Muscle of arm (tissue), 12 donors: ENCODE measurements around the gene RCAN1. TPM values are rescaled to one million over a fixed set of nuclear protein-coding genes. Genes with fewer than 3 reads are reported as not detected.
"Not testable (repeated sequence)": the region's sequence is repeated elsewhere in the genome, so short reads cannot be mapped to it uniquely, and the experiment has no call there.

Experiments
- DNase-seq: peaks from one replicate; pipeline ENCODE4 v3.0.0-alpha.2; 2013
- polyA plus RNA-seq, 12 donors: library from polyadenylated mRNA; unstranded; fragments of 120-200 nt; gene quantifications; one replicate each; pipeline ENCODE4 v1.2.1, GENCODE V29; 2013; ENCODE audit not compliant: insufficient read length in 12 of 12

The RCAN1 gene
- polyA plus RNA-seq, 12 donors = 17.6 to 76.2 (median 29.1) TPM; not detected in 1

DNA sequence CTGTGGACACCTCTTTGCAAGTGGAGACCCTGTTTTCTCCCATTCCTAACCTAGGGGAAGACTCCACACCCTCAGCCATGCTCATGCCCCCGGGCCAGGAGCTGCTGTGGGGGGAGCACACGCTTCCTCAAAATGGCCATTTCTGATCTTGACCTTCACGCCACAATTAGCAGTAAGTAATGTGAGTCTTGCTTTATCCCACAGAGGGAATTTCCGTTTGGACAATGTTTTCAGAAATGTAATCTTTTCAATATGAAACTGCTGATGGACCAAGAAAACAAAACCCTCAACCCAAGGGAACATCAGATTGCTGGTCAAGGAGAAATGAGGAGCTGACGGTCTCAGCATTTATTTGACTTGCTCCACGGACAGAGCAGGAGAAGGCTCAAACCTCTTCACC lies 94.6 kb downstream of the RCAN1 start:
- no peak for DNase-seq

DNA sequence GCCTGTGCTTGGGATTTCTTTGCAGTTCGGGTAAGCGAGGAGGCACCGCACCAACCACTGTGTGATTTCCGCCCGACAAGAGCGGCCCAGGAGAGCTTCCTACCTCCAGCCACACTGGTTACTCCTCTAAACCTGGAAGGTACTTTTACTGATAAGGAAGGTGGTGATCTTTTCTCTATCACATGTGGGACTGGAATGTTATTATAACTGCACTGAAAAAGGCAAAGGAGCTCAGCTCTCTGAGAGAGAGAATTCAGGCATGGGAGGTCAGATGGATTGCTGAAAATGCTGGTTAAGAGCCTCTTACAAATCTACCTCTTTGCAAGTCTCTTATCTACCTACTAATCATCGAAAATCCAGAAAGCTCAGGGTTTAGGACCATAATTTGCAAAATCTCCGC lies 95.2 kb downstream of the RCAN1 start:
- DNase-seq = no peak

DNA sequence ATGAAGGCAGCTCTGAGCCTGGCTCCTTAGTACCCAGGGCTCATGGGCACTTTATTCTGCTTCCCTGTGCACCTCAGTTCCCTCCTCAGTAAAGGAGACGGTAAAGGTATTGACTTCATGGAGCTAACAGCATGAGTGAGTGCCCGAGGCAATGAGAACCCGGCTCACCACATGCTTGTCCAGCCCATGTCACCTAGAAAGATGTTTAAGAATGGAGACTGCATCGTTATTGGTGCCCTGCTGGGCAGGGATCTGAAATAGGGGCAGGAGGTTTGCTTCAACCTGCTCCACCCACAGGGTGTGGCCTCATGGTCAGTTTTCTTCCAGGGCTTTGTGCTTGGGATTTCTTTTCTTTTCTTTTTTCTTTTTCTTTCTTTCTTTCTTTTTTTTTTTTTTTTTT lies 95.9 kb downstream of the RCAN1 start:
- DNase-seq = no peak

DNA sequence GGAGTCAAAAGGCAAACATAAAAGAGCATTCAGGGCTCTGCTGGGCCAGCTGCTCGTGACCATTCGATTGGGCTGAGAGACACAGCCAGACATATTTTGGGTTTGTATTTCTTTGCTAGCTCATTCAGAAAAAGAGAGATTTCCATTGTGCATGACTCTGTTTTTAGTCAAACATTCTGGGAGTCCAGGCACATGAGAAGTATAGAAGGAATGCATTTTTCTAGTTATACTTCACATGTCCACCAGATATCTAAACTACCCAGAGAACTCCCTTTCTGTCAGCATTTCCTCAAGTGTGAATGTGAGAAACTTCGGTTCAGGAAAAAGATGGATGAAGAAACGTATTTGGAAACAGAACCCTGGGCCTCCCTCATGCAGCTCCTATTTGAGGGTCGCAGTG lies 96.6 kb downstream of the RCAN1 start:
- no peak for DNase-seq

DNA sequence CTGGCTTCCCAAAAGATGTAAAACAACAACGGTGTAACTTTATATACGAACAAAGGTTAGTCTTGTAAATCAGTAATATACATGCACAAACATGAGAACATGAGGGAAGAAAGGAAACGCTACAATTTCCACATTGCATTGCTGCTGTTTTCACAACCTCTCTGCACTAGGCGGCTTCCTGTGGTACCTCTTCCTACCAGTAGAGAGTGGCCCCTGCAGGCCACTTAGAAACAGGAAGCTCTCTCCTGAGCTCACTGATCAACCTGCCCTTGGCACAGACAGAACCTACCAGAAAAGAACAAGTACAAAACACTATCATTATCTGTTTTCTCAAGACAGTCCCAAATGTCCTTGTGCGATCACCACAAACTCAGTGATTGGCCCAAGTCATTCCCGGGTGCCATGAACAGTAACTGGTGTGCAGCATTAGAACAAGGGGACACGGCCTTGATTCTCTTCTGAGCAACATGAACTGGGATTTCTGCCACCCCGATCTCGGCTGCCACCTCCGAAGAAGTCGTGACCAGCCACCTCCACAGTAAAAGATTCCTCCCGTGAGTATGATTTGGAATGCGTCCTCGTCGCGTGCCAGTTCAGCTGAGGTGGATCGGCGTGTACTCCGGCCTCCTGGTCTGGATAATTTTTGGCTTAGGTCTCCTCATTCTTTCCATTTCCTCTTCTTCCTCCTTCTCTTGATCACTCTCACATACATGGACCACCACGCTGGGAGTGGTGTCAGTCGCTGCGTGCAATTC lies 97.2 kb downstream of the RCAN1 start:
- no peak for DNase-seq

DNA sequence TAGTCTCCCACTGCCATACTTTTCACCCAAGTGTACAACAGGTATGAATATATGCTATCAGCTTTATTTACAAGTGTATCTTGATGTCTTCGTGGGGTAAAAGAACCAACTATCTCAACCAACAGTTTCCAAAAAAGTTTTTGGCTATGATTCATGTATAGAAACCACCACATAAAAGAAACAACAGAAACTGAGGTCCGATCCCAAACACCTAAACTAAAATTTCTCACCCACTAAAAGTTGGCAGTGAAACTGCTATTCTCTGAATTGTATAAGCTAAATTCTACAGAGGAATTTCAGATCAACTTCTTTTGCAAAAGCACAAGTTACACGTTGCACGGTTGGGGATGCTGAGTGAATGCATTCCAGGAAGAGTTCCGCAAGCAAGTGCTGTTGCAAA lies 97.9 kb downstream of the RCAN1 start:
- DNase-seq = no peak

DNA sequence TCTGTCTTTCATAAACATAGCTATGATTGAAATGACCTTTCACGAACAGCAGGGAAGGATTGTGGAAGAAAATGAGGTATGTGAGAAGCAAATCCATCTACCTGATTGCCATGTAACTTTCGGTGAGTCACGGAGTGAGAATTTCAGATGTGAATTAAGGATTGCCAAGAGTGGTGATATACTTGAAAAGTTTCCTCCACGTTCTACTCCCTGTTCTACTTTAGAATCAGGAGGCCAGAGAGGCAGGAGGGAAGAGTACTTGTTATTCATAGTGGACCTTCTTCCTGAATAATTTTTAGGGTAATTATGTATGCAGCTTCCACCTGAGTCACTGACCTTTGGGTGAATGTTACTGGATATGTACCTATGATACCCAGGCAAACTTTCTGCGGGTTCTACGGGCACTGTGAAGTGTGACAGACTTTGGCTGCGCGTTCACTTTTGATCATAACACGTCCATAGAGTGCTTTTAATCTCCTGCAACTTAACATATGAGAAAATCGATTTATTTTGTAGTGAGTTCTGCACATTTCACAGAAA lies 100.3 kb downstream of the RCAN1 start:
- no peak for DNase-seq

DNA sequence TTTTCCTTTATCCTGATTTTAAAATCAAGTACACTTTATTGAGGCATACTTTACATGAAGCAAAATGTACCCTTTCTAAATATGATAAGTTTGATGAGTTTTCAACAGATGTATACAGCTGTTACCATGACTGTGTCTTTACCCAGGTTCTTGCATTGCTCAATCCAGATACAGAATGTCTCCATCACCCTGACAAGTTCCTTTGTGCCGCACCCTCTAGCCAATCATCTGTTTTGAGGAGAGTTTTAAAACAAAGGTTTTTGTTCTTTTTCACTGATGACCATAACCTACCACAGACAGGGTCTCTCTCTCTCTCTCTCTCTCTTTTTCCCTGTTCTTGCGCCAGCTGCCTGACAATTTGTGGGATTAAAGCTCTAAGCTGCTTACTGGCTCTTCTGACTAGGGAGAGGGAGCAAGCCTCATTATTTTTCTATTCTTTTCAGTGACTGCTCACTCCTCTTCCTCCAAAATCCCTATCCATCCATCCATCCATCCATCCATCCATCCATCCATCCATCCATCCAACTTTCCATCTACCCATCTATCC lies 101.7 kb downstream of the RCAN1 start:
- DNase-seq = no peak

DNA sequence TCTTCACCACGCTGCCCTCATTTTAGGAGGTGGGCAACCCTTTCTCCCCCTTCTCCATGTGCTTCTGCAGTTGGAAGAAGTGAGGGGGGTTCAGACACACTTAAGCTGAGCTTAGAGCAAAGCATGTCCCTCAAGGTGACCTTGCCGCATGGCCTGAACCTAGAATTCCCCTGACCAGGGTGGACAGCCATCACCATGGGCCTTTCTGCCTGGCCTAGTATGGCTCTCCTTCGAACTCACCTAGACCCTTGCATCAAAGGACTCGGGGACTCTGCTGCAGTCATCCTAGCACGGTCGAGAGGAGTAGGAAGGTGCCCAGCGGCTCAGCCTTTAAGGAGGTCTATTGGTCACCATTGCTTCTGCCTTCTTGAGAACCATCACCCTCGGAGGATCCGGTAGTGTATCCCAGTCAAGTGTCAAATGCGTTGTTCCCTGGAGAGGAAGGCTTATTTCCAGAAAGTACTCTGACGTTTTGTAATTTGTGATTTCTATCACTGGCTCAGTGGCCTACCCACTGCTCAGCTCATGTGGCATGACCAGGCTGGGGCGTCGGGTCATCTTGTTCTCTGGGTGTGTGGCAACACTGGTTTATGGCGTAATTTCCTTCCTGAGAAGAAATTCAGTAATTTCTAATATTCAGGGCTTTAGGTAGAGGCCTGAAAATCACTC lies 103.0 kb downstream of the RCAN1 start, which contains the start of gene KCNE1:
Gene KCNE1, minus strand, starts transcription at position 424 of the 669 bp plus-strand sequence. CDS start 62,576 bp downstream, outside the sequence.
- no peak for DNase-seq

DNA sequence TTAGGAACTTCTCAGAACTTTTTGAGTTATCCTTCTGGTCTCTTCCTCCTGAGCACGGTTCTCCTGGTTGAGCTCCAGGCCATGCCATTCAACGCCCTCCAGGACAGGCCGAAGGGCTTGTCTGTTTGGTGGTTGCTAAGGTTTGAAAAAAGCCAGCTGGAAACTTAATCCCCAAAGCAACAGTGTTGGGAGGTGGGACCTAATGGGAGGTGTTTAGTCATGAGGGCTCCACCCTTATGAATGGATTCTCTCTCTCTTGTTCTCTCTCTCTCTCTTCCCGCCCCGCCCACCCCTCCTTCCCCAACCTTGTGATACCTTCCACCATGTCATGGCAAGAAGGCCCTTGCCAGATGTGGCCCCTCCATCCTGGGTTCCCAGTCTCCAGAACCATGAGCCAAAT lies 103.7 kb downstream of the RCAN1 start:
- no peak for DNase-seq

DNA sequence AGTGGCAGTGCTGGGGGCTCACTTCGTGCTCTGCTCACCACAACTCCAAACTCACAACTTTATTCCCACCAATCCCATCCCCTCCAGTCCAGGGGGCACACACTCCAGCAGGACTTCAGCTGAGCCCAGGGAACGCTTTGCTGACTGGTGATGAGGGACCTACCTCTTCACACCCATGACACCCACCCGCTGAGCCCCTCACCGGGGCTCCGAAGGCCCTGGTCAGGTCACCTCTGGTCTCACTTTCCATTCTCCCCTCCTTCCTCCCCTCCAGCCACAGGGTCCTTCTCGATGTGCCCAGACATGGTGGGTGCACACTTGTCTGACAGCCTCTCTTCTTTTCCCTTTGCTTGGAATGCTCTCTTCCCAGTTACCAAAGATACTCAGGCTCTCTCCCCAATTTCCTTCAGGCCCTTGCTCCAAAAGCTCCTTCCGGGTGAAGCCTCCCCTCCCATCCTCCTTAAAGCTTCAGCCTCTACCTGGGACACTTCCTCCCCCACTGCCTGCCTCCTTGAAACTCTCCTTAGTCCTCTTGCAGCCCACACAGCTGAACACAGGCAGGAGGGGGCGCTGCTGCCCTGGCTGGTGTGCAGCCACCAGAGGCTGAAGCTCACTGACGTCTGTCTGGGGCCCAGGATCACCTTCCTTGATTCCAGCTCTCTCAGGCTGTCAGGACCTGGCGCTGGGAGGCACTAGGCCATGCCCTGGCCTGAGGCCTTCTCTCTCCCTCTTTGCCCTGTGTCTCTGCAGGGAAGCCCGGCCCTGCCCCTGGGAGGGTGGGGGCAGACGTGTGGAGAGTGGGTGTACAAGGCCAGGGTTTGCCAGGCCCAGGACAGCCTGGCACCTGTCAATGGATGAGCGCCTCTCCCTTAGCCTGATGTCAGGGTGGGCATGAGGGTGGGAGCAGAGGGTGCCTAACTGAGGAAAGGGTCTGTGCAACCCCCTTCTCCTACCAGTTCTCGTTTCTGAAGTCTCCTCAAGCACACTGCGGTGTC lies 104.5 kb downstream of the RCAN1 start:
- DNase-seq = peak; percentile 31

DNA sequence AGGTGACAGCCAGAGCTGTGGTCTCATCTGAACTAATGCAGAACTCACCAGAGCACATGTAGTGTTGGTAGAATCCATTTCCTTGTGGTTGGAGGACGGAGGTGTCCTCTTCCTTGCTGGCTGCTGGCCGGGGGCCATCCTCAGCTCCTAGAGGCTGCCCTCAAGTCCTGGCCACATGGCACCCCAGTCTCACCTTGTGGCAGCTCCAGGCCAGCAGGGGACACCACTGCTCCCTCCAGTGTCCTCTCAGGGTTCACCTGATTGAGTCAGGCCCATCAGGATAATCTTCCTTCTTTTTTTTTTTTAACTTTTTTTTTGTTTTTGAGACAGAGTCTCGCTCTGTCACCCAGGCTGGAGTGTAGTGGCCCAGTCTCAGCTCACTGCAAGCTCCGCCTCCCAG lies 105.8 kb downstream of the RCAN1 start:
- DNase-seq = no peak

DNA sequence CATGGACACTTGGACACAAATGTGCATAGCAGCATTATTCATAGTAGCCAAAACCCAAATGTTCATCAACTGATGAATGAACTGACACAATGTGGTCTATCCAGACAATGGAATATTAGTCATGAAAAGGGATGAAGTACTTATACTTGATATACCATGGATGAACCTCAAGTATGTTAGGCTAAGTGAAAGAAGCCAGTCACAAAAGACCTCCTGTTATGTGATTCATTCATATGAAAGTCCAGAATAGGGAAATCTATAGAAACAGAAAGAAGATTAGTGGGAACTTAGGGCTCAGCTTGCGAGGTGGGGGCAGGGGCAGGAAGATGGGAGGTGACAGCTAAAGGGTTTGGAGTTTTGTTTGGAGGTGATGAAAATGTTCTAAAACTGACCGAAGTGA lies 110.3 kb downstream of the RCAN1 start:
- DNase-seq = no peak

DNA sequence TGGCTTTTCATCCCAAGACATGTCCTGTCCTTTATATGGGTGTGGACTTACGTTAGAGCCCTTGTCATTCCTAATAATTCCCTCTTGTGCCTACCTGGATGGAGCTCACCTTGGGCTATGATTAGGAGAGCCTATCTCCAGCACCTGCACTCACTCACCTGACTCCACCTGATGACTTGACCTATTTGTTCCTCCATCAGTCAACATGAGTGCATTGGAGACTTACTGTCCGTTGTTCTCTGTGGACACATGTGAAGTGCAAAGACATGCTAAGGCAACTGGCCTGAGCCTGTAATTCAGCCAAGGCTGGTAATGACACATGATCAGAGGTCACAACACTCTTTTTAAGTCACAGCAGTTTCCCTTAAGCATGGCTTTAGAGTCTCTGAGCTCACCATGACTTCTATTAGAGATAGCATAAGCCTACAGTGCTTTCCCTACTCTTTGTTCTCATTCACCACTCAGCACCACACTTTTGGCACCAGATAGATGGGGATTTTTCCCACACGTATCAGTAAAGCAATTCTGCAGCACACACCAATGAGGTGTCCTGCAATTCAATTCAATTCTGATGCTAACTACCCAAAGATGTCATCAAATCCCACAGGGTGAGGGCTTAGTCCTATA lies 112.3 kb downstream of the RCAN1 start:
- no peak for DNase-seq

DNA sequence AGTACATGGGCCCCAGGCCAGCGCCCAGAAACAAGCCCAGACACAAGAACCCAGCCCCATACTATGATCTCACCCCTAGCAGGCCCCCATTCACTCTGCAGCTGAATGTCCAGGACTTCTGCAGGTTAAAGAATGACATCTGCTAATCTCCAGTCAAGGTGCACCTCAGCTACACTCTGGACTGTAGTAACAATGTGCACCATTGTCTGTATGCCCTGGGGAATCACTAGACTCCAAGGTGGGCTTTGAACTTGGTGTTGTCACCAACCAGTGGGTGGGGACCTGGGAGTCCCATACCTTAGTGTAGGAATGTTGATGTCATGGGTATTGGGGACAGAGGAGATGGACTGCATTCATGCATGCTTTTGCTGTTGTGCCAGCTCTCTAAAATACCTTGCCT lies 113.2 kb downstream of the RCAN1 start:
- DNase-seq = no peak

DNA sequence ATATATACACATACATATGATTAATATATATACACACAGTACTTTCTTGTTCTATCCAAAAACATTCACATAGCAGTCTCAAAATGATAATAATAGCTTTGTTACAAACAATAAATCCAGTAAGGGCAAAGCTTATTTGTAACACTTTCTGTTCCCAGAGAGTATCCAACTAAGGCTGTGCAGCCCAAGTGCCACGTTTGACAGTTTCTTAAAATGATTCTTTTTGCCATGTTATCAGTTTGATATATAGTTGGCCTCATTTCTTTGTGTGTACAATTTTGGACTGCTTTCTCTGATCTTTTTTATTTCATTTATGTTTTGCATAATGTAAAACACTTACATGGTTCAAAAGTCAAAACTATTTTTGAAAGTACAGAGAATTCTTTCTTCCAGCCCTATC lies 114.7 kb downstream of the RCAN1 start:
- no peak for DNase-seq

DNA sequence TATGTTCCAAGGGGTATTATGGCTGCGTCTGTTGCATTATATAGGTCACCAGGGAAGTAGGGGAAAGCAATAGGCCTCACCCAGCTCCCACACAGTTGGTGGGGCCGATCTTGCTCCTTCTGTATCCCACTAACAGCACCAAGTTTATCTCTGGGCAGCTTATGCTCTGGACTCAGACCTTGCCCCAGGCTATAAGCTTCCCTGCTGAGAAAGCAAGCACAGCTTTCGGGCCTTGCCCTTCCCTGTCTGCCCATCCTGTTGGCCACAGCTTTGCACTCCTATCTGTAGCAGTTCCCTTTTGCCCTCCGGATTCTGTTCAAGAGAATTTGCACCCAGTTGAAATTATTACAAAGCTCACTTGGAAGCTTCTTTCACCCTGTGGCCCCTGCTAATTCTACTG lies 115.8 kb downstream of the RCAN1 start:
- no peak for DNase-seq

DNA sequence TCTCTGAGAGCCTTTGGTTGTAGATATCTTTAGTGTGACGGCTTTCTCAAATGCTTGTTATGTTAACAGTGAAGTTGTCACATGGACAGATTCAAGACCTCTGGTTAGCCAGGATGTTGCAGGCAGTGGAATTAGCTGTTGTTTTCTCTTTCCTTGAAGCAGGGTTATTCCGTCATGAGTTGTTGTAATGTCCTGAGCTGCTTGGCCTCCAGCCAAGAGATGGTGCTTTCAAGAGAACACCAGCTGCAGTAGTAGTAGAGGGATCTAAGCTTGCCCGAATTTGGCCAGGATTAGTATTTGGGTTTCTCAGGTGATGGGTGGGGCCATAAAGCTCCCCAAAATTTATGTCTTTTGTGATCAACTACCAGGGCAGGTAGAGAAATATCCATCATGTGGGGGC lies 116.3 kb downstream of the RCAN1 start:
- DNase-seq = no peak

DNA sequence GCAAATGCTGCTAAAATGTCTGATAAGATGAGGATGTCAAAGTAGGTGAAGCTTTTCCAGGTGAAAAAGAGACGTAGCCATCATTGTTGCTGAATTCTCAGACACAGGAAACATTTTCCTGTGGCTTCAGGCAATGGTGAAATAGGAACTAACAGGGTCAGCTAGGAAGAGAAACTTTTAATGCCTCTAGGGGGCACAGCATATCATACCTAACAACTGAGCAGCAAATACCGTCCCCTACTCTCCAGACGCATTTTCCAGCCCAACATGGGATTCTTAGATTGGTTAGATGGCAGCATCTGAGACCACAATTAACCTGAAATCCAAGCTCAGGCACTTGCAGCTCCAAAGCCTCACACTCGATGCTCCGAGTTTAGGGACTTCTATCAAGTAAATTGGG lies 131.1 kb downstream of the RCAN1 start:
- DNase-seq = not testable (repeated sequence)

DNA sequence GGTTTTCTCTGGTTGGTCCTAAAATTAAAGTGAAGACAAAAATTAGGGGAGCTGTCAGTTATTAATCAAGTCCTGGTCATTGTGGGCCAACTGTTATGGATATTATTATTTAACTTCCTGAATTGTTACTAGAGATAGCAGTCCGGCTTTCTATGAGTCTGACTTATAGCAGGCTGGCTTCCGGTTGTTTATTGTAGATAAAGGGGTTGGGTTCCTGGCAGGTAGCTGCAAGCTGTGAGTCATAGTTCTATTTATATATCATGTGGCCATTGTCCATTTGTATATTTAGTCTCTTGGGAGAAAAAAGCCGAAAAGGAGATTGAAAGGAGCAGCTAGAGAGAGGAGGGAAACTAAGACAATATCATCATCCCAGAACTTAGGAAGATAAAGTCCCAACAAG lies 131.5 kb downstream of the RCAN1 start:
- not testable (repeated sequence) for DNase-seq

DNA sequence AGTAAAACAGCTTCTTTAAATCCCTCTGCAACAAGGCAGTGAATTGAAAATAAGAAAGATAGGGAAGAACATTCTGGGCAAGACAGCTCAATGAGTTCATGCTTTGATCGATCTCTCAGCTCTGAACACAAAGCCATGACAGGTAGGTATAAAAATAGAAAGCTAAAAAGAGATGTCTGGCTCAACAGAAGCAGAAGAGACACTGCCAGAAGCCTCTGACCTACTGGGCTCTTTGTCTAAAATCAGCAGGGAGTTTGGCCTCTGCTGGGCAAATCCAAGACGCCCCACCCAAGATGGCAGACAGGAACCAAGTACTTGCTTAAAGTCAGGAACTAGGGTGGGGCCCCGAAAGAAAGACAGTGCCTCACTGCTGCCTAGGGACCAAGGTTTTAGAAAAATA lies 147.6 kb downstream of the RCAN1 start:
- not testable (repeated sequence) for DNase-seq
